Measurements from ENCODE around the gene BACH2. TPM values are rescaled to one million over a fixed set of nuclear protein-coding genes. Genes with fewer than 3 reads are reported as not detected.
"Not testable (repeated sequence)": the region's sequence is repeated elsewhere in the genome, so short reads cannot be mapped to it uniquely, and the experiment has no call there.

The BACH2 gene
- total RNA-seq, 1 donor from 2014 or later: 0.26 TPM

DNA sequence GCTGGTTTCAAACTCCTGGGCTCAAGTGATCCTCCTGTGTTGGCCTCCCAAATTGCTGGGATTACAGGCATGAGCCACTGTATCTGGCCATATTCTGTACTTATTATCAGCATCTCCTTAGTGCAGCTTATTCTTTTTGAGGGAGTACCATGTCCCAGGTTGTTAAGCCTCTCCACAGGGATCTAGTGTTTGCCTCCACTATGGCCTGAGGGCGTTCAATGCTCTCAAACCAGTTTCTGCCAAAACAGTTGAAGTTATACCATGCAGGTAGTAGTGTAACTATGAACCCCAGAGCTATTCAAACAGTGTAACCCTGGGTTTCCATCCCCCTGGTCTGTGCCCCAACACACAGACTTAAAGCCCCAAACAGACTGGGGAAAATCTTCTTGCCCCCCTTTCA is 81.7 kb downstream of the BACH2 start:
- no peak for DNase-seq (ENCODE audit: low read depth, low spot score)

DNA sequence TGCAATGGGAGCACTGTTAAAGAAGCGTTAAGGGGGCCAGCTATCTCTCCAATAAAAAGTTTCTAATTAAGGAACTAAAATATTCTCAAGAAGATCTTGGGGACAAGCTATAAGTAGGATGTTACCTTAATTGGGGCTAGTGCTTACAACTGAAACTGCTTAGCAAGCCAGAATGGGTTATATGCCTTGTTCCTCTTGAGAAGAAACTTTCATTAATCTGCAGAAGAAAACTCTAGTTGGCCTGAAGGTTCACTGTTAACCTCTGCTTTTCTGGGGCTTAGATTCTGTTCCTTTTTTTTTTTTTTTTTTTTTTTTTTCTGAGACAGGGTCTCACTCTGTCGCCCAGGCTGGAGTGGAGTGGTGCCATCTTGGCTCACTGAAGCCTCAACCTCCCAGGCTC is 82.2 kb downstream of the BACH2 start:
- no peak for DNase-seq (ENCODE audit: low read depth, low spot score)

DNA sequence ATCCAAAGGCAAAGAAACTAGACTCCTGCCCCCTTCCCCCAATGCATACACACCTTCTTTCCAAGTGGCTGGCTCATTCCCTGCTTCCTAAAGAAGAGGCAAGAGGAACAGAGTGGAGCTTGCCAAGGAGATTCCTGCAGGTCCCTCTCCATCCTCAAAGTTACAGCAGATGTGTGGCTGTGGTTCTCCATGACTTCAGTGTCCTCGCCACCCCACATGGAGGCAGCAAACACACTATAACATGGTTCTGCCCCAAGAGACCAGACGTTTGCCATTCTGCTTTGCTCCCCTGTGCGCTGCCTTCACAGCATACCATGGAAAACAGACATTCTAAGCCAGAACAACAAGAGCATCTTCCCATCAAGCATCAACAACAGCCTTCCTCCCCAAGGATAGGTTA is 84.4 kb downstream of the BACH2 start:
- DNase-seq (ENCODE audit: low read depth, low spot score): no peak

DNA sequence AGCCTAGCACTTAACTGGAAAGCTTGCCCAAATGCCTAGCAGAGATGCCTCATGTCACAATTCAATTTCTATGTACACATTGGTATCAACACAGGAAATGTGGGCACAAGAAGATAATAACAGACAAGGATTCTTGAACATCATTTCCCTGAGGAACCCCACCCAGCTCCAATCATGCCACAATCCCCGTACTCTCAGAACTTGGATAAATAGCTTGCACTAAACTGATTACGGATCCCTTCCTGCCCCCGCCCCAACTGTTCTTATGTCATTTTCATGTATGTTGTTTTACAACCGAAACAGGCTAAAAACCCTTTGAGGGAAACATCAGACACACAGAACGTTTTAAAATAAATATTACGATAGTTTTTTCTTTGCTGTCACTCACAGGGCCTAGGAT is 87.1 kb downstream of the BACH2 start:
- no peak for DNase-seq (ENCODE audit: low read depth, low spot score)

DNA sequence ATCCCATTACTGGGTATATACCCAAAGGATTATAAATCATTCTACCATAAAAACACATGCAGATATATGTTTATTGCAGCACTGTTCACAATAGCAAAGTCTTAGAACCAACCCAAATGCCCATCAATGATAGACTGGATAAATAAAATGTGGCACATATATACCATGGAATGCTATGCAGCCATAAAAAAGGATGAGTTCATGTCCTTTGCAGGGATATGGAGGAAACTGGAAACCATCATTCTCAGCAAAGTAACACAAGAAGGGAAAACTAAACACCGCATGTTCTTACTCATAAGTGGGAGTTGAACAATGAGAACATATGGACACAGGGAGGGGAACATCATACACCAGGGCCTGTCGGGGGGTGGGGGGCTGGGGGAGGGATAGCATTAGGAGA is 88.0 kb downstream of the BACH2 start:
- DNase-seq (ENCODE audit: low read depth, low spot score): not testable (repeated sequence)

DNA sequence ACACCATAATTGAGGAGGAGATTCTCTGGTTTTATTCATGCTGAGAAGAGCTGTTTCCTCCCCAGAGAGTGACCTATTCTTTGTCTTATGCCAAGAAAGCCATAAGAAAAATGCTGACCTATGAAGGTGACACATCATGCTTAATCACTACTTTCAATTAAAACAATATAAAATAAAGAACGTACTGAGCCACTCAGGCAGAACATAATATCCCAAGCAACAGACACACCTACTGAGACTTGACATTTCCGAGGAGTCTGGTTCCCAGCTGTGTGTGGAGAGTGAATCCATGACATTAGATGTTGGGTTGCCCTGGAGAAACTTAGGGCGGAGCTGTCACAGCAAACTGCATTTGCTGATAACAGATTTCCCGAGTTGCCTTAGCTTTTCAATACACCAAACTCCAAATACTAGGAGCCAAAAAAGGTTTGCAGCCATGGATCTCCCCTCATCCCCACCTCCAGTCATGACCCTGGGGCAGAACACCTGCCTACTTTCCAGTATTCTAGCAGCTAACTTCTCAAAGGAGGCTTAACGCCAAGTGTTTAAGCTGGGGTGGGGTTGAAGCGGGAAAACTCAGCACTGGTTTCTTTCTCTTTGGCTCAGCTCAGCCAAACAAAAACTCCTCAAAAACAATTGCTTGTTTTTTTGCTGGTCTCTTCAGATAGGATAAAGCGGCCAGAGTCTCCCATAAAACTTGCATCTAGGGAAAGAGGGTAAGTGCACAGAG is 92.2 kb downstream of the BACH2 start:
- DNase-seq (ENCODE audit: low read depth, low spot score): no peak

DNA sequence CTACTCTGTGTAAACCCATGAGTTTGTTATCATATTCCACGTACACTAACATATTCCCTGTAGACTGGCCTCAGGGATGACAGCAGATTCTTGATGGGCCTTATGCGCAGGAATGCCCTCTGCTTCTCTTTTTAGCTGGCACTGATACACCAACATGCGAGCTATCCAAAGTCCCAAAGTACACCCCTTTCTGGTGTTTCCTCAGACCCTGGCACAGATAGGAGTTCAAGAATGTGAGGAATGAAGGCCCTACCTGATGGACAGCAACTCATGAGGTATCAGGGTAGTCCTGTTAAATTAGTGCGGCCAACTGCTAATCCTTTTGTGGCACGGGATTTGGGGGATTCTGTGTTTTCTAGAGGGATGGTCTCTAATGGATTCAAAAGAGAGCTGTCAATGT is 93.0 kb downstream of the BACH2 start:
- no peak for DNase-seq (ENCODE audit: low read depth, low spot score)

DNA sequence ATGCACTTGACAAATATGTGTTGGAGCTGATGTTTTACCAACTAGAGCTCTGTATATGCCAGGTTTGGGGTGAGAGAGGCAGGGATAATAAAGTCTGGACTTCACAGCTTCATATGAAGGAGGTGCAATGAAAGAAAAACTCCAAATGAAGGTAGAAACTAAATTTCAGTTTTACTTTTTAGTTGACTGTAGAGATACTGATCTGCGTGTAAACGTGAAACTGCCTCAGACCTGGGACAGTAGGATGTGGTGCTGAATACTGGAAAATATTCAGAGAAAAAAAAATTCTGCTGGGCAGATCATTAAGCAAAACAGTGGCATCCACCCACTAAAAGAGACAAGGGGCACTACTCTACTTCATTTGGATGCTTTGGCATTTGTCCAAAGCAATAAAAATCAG is 94.5 kb downstream of the BACH2 start:
- DNase-seq (ENCODE audit: low read depth, low spot score): no peak

DNA sequence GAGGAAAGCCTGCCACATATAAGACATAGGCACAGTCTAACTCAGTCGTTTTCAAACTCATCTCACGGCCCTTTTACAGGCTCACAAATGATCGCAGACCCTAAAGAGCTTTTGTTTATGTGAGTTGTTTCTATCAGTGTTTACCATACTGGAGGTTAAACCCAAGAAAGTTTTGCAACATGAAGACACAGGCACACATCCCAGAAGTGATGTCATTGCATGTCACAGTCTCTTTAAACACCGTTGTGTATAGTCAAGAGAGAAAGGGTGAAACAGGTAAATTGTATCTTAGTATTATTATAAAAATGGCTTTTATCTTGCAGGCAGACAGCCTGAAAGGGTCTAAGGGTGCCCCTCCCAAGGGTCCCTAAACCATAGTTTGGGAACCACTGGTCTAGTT is 96.7 kb downstream of the BACH2 start:
- DNase-seq (ENCODE audit: low read depth, low spot score): no peak

DNA sequence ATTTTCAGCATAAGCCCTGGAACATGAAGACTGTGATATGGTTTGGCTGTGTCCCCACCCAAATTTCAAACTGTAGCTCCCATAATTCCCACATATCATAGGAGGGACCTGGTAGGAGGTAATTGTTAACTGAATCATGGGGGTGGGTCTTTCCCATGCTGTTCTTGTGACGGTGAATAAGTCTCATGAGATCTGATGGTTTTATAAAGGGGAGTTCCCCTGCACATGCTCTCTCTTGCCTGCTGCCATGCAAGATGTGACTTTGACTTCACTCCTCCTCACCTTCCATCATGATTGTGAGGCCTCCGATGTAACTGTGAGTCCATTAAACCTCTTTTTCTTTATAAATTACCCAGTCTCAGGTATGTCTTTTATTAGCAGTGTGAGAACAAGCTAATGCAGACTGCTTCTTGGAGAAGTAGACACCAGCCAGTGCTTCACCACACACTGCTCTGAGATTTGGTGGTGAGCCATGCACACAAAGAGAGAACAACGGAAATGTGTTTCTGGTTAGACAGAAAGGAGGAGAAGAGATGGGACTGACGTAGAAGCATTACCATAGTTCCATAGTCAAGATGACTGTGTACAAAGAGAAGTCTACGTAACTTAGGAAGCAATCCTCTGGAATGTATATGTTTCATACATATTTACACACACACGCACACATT is 97.8 kb downstream of the BACH2 start:
- no peak for DNase-seq (ENCODE audit: low read depth, low spot score)

DNA sequence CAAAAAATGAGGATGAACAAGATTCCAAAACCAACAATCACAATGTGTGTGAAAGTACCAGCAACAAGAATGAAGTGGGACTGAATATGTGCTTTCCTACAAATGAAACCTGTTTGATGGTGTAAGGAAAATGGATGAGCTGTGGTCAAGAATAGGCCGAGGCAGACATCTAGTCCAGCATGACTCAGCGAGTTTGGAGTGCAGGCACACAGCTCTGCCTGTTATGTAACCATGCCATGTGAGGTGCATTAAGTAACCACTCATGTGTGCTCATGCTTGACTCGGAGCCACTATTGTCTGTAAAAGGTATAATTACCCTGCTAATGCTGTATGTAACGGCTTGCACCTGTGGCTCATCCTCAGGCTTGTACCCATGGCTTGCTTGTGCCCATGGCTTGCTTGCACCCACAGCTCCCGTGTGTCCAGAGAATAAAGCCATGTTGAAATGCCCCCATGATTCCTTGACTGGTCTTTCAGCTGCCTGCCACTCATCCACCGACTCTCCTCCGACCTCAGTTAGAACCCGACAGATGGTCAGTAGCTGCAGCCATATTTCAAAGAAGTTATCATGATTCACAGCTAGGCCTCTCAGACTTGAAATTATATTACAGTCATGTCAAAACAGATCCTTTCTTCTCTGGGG is 98.7 kb downstream of the BACH2 start:
- no peak for DNase-seq (ENCODE audit: low read depth, low spot score)

DNA sequence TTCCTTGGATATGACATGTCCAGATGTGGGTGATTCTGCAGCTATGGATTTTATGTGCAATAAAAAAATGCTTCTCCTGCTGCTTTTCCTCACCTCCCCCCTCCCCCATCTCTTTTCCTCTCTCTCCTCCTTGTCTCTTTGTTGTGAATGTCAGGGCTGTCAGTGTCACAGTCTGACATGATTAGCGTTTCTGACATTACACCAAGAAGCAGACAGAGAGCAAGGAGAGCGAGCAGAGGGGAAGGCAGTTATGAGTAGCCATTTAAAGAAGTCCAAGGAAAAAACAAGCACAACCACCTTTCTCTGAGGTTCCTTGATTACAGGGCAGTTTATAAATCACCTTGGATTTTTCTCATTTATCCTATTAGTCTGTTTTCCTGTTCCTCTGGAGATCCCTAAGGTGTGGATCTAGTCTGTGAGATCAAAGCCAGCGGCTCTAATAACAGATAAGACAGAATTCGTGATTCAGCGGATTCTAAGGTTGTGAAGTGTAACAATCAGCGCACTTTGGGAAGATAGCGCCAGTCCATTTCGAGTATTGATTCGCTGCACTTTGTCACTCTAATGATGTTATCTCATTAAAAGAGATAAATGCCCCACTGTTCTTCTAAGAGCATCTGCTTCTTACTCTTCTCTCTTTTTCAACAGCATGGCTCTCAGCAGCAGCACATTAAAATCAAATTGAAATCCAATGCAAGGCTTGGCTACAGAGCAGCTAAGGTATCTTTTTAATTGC is 101.4 kb downstream of the BACH2 start:
- no peak for DNase-seq (ENCODE audit: low read depth, low spot score)

DNA sequence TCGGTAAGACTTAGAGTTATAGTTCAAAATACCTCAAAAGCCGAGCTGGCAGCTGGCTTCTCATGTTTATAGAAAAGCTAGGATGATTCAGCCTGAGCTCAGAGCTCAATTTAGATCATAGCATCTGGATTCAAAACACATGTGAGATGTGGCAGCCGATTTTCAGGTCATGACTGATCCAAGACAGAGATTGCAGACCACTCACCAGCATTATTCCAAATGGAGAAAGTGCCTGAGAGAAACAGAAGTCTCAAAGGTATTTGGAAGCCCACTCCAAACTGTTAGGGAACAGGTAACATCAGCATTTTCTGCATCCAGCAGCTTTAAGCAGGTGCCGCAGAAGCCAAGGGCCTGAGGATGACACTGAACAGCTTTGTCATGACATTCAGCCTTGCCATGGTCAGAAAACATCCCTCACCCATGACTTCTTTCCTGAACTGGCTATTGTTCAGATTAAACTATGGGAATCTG is 102.2 kb downstream of the BACH2 start:
- DNase-seq (ENCODE audit: low read depth, low spot score): no peak

DNA sequence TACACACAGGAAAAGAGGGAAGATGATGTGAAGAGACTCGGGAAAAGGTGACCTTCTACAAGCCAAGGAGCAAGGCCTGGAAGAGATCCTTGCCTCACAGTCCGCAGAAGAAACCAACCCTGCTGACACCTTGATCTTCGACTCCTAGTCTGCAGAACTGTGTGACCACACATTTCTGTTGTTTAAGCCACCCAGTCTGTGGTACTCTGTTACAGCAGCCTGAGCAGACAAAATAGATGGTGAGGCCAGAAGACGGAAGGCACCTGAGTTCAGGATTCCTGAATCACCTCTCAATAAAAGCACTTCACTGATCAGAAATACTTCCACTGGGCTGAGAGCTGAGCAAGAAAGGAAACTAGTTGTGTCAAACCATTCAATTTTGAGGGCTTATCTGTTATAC is 103.3 kb downstream of the BACH2 start:
- no peak for DNase-seq (ENCODE audit: low read depth, low spot score)

DNA sequence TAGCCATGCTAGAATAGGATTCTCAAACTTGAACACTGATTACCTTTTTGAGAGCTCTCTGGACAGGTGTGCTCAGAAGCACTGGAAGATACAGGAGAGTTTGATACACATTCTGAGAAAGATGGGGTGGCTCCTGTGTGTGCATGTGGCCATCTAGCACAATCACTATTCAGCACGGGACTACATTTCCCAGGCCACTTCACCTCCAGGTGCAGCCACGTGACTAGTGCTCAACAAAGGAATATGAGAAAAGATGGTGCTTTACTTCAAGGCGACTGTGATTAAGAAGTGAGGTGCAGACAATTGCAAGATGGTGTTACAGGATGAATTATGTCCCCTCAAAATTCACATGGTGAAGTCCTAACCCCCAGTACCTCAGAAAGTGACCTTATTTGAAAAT is 103.8 kb downstream of the BACH2 start:
- DNase-seq (ENCODE audit: low read depth, low spot score): no peak

DNA sequence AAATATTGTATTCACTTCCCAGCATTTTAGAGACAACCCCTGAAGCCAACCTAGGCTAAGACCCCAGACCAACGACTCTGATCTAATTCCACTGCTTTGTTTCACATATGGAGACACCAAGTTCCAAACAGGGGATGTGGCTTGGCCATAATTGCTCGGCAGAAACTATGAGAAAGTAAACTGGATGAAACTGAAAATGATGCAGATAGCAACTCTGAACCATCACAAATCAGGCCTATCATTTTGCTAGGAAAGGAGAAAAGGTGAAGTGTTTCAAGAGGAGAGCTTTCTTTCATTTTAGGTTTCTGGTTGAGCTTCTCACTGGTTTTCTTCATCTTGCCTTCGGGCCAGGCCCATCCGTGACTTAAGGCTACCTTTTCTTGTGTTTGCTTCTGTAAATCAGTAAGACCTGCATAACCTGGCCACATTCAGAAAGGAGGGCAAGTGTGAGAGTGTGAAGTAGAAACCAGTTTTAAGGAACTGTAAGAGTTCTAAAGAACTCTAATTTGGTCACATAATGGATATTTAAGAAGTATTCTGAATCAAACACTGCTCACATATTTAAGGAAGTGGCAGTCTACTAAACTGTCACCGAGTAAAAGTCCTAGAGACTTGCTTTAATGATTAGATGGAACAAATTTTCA is 105.8 kb downstream of the BACH2 start:
- no peak for DNase-seq (ENCODE audit: low read depth, low spot score)

DNA sequence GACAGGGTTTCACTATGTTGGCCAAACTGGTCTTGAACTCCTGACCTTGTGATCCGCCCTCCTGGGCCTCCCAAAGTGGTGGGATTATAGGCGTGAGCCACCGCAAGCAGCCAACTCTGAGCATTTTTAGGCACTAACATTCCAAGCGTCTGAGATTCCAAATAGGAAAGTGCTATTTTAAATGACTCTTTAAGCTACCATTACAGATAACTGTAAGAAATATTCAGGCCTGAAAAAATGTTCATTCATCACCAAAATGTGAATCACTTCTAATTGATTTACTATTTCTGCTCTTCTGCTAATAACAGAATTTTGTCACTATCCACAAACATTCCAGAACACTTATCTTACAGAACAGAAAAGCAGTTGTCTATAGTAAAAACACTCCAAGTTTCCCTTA is 106.5 kb downstream of the BACH2 start:
- DNase-seq (ENCODE audit: low read depth, low spot score): no peak

DNA sequence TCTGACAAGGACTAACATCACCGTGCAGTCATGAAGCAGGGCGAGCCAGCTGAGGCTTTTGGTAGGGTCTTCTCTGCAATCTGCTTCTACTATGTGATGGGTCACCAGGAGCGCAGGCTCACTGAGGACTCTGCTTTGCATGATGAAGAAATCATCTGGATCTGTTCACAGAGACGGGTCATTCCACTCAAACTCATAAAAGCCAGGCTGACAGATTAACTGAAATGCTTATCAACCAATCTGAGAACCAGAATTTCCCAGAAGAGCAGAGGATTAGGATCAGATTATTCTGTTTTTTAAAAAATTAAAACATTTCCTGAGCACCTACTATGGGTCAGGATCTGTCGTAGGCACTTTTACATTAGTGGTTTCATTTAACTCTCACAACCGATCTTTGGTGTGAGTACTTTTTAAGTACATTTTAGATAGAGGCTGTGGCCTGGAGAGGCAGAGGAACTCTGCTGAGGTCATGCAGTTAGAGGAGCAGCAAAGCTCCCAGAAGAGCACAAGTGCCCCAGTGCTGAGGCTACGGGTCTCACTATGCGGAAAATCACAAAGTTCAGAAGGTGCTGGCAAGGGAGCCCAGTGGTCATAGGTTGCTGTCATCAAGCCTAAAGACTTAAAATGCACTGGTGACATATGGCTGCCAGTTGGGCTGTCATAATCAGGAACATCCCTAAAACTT is 109.1 kb downstream of the BACH2 start:
- DNase-seq (ENCODE audit: low read depth, low spot score): no peak

DNA sequence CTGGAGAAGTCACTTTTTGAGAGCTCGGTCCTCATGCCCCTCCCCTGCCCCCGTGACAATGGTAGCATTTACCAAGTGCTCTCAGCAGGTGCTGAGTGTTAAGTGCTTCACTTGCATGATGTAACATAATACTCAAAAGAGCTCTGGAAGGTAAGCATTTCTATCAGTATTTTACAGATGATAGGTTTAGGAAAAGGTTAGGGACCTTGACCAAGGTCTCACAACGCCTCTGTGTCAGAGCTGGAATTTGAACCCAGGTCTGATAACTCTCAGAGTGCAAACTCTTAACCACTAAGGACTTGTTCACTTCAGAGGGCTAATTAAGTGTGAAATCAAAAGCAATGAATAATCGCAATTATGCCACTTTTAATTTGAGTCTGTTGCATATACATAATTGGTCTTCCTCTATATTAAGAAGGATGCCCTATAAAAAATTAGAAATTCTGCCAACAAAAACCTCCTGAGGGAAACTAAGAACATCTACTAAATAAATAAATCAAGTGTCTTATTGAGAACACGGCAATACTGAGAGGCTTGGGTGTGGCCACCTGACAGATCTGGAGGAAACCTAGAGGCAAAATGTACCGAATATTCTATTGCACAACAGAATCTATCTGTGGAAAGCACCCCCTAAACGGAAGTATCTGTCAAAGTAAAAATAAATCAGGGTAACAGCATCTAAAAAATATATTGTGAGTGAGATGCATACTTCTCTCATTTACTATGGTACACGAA is 109.8 kb downstream of the BACH2 start:
- no peak for DNase-seq (ENCODE audit: low read depth, low spot score)

DNA sequence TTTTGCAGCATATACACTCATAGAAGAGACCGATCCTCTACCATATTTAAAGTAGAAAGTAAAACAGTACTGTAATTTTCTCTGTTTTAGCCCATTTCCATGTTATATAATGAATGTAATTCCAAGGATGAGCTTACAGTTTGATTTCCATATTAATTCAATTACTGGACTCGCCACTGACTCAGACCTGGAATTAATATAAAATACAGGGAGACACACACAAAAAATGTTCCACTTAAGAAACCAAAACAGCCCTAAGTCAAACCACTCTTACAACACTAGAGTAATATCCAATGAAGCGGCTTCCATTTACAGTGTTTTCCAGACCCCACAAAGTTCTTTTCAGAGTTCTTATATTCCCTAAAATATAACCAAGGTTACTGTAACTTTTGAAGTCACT is 110.6 kb downstream of the BACH2 start:
- DNase-seq (ENCODE audit: low read depth, low spot score): no peak

Measured in pulmonary artery endothelial cell (primary cell).